K562 (cell line): ENCODE data around the gene RPL7A. TPM values are rescaled to one million over a fixed set of nuclear protein-coding genes. Genes with fewer than 3 reads are reported as not detected.

Experiments used
- BRD9 ChIP-seq: fragments of 450-650 bp; IDR thresholded peaks from 2 replicates; pipeline ENCODE4 v1.6.1; 2018; ENCODE audit warnings: low read depth; ENCODE audit not compliant: partially characterized antibody
- NCOA1 ChIP-seq: fragments of 450-650 bp; IDR thresholded peaks from 2 replicates; pipeline ENCODE4 v1.6.1; 2016; ENCODE audit warnings: low read depth
- NFRKB ChIP-seq: fragments of 450-650 bp; IDR thresholded peaks from 2 replicates; pipeline ENCODE4 v1.6.1; 2016; ENCODE audit warnings: low read depth
- POLR2B ChIP-seq: fragments of 450-650 bp; IDR thresholded peaks from 2 replicates; pipeline ENCODE4 v1.6.1; 2018; ENCODE audit warnings: low read depth; ENCODE audit not compliant: partially characterized antibody
- POLR3G ChIP-seq: IDR thresholded peaks from 2 replicates; pipeline ENCODE4 v1.6.1; 2011; ENCODE audit not compliant: insufficient read length, insufficient replicate concordance; ENCODE audit errors: extremely low read depth
- SIN3A ChIP-seq, 2 experiments: fragments of 150-350 bp in 1 of 2; IDR thresholded peaks; 2 replicates each; pipeline ENCODE4 v1.6.1; 2011 to 2016; ENCODE audit warnings: borderline replicate concordance in 2 of 2, low read depth in 2 of 2, low read length in 2 of 2, mild to moderate bottlenecking in 2 of 2, moderate library complexity in 2 of 2; ENCODE audit not compliant: control insufficient read depth in 1 of 2
- TCF3 ChIP-seq: sonication (generic); formaldehyde crosslinking; IDR thresholded peaks from 2 replicates; pipeline ENCODE4 v1.4.0; 2020; ENCODE audit warnings: mild to moderate bottlenecking, missing genetic modification reagents
- ZFPM2 ChIP-seq: fragments of 250-450 bp; sonication (Bioruptor Pico); IDR thresholded peaks from 2 replicates; pipeline ENCODE4 v1.5.1; 2022; ENCODE audit warnings: mild to moderate bottlenecking
- ZNF57 ChIP-seq: fragments of 450-650 bp; formaldehyde crosslinking; IDR thresholded peaks from 2 replicates; pipeline ENCODE4 v1.4.0; 2020; ENCODE audit warnings: mild to moderate bottlenecking, moderate library complexity
- polyA plus RNA-seq, 8 experiments: library from polyadenylated mRNA; depleted of rRNA in 4 of 8; stranded (reverse) in 5 of 8; unstranded in 3 of 8; fragments of >200 nt; fragmentation: Nextera tagmentation in 2 of 8; fragmentation: Illumina TruSeq in 1 of 8; extraction: Ambion mirVana in 2 of 8; extraction: Trizol in 1 of 8; gene quantifications; 2 replicates each; pipeline versions ENCODE4 v1.2.1 to v1.2.3, GENCODE V29; 2011 to 2014; ENCODE audit warnings: inconsistent platforms in 1 of 8, missing spikeins in 1 of 8
- total RNA-seq, 7 experiments: library from RNA; depleted of rRNA in 6 of 7; stranded (reverse); fragments of >200 nt in 6 of 7; fragmentation: Illumina TruSeq in 2 of 7; extraction: Trizol in 2 of 7; gene quantifications; 2 replicates each; pipeline versions ENCODE4 v1.2.1 to v1.2.3, GENCODE V29; 2011 to 2021; ENCODE audit warnings: low replicate concordance in 1 of 7
- TF ChIP-seq, protein P1 (sequence below): fragments of 450-650 bp; formaldehyde crosslinking; IDR thresholded peaks from 2 replicates; pipeline ENCODE4 v1.4.0; 2020; ENCODE audit warnings: mild to moderate bottlenecking, moderate library complexity
- TF ChIP-seq, protein P2 (sequence below): fragments of 250-450 bp; sonication (Bioruptor Pico); IDR thresholded peaks from 2 replicates; pipeline ENCODE4 v1.5.0; 2021
- TF ChIP-seq, protein P3 (sequence below): fragments of 450-650 bp; IDR thresholded peaks from 2 replicates; pipeline ENCODE4 v1.6.1; 2016; ENCODE audit warnings: borderline replicate concordance
- TF ChIP-seq, protein P4 (sequence below): fragments of 450-650 bp; formaldehyde crosslinking; IDR thresholded peaks from 2 replicates; pipeline ENCODE4 v1.4.0; 2020; ENCODE audit warnings: mild to moderate bottlenecking
- TF ChIP-seq, protein P5 (sequence below), 2 experiments: fragments of 450-650 bp in 1 of 2; sonication (generic) in 1 of 2; formaldehyde crosslinking in 1 of 2; IDR thresholded peaks in 1 of 2; conservative IDR thresholded peaks in 1 of 2; 2 replicates each; pipeline versions ENCODE4 v1.6.1 to v1.8.1; 2016 to 2023; ENCODE audit warnings: mild to moderate bottlenecking in 2 of 2, moderate library complexity in 2 of 2, inconsistent platforms in 1 of 2, missing genetic modification reagents in 1 of 2
- TF ChIP-seq, protein P6 (sequence below): fragments of 450-650 bp; conservative IDR thresholded peaks from 2 replicates; pipeline ENCODE4 v1.6.1; 2016; ENCODE audit warnings: missing genetic modification characterization, low read depth, mild to moderate bottlenecking, control low read depth, missing compliant biosample characterization
- TF ChIP-seq, protein P7 (sequence below): sonication (generic); formaldehyde crosslinking; IDR thresholded peaks from 2 replicates; pipeline ENCODE4 v1.8.1; 2023; ENCODE audit warnings: mild to moderate bottlenecking, missing genetic modification reagents, moderate library complexity

The RPL7A gene
- total and polyA plus RNA-seq, 9 of the 15 experiments (the other 6 are each of a cell fraction or from before 2014, with no cell fraction given), result 1,935 to 3,760 (median 2,652) TPM

DNA sequence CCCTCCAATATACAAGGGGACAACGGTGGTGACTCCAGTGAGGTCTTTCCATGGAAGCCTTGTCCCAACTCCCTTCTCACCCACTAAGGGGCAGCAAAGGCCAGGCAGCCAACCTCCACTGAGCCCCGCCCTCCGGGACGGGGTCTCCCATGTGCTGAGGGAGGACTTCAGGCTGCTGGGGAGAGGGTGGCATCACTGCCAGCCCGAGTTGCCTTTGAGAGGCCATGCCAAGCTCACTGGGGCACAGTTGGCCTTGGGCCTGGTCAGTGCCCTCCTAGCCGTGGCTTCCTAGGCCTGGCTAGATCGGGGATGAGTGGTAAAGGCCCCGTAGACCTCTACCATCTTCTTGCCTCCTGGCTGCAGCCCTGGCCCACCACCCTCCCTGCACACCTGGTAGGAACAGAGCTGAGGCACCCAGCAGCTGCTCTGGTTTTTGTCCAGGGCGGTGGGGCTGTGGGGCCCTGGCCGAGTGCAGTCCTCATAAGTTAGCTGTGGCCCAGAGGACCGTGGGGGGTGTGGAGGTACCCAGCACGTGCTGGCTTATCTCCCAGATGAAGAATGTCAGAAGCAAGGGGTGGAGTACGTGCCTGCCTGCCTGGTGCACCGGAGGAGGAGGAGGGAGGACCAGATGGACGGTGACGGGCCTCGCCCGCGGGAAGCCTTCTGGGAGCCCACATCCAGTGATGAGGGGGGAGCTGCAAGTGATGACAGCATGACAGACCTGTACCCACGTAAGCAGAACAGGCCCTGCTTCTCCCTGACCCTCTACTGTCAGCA lies 11.6 kb downstream of the RPL7A start (continued):
- TF ChIP-seq TCF3 (no peak), ZNF57 (CRISPR knock-in tag) (no peak), NCOA1 (no peak), BRD9 (no peak), ZFPM2 (CRISPR knock-in tag) (no peak), POLR2B (no peak), SIN3A (IDR thresholded peaks at IDR 0.05; ENCODE audit: borderline replicate concordance in 2 of 2, control insufficient read depth in 1 of 2, low read depth in 2 of 2, low read length in 2 of 2) (no peak), NFRKB (no peak), POLR3G (no peak)
- TF ChIP-seq, protein P1, sequence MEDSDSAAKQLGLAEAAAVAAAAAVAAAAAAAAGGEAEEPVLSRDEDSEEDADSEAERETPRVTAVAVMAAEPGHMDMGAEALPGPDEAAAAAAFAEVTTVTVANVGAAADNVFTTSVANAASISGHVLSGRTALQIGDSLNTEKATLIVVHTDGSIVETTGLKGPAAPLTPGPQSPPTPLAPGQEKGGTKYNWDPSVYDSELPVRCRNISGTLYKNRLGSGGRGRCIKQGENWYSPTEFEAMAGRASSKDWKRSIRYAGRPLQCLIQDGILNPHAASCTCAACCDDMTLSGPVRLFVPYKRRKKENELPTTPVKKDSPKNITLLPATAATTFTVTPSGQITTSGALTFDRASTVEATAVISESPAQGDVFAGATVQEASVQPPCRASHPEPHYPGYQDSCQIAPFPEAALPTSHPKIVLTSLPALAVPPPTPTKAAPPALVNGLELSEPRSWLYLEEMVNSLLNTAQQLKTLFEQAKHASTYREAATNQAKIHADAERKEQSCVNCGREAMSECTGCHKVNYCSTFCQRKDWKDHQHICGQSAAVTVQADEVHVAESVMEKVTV (CRISPR knock-in tag), result no peak
- TF ChIP-seq, protein P2, sequence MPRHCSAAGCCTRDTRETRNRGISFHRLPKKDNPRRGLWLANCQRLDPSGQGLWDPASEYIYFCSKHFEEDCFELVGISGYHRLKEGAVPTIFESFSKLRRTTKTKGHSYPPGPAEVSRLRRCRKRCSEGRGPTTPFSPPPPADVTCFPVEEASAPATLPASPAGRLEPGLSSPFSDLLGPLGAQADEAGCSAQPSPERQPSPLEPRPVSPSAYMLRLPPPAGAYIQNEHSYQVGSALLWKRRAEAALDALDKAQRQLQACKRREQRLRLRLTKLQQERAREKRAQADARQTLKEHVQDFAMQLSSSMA, result no peak
- TF ChIP-seq, protein P3, sequence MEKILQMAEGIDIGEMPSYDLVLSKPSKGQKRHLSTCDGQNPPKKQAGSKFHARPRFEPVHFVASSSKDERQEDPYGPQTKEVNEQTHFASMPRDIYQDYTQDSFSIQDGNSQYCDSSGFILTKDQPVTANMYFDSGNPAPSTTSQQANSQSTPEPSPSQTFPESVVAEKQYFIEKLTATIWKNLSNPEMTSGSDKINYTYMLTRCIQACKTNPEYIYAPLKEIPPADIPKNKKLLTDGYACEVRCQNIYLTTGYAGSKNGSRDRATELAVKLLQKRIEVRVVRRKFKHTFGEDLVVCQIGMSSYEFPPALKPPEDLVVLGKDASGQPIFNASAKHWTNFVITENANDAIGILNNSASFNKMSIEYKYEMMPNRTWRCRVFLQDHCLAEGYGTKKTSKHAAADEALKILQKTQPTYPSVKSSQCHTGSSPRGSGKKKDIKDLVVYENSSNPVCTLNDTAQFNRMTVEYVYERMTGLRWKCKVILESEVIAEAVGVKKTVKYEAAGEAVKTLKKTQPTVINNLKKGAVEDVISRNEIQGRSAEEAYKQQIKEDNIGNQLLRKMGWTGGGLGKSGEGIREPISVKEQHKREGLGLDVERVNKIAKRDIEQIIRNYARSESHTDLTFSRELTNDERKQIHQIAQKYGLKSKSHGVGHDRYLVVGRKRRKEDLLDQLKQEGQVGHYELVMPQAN, result no peak
- TF ChIP-seq, protein P4, sequence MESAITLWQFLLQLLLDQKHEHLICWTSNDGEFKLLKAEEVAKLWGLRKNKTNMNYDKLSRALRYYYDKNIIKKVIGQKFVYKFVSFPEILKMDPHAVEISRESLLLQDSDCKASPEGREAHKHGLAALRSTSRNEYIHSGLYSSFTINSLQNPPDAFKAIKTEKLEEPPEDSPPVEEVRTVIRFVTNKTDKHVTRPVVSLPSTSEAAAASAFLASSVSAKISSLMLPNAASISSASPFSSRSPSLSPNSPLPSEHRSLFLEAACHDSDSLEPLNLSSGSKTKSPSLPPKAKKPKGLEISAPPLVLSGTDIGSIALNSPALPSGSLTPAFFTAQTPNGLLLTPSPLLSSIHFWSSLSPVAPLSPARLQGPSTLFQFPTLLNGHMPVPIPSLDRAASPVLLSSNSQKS (CRISPR knock-in tag), result no peak
- TF ChIP-seq, protein P5, sequence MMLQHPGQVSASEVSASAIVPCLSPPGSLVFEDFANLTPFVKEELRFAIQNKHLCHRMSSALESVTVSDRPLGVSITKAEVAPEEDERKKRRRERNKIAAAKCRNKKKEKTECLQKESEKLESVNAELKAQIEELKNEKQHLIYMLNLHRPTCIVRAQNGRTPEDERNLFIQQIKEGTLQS (IDR thresholded peaks at IDR 0.05), result no peak
- TF ChIP-seq, protein P5 (CRISPR knock-in tag; conservative IDR thresholded peaks at IDR 0.05), result no peak
- TF ChIP-seq, protein P6, sequence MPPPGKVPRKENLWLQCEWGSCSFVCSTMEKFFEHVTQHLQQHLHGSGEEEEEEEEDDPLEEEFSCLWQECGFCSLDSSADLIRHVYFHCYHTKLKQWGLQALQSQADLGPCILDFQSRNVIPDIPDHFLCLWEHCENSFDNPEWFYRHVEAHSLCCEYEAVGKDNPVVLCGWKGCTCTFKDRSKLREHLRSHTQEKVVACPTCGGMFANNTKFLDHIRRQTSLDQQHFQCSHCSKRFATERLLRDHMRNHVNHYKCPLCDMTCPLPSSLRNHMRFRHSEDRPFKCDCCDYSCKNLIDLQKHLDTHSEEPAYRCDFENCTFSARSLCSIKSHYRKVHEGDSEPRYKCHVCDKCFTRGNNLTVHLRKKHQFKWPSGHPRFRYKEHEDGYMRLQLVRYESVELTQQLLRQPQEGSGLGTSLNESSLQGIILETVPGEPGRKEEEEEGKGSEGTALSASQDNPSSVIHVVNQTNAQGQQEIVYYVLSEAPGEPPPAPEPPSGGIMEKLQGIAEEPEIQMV (tag), result no peak
- TF ChIP-seq, protein P7, sequence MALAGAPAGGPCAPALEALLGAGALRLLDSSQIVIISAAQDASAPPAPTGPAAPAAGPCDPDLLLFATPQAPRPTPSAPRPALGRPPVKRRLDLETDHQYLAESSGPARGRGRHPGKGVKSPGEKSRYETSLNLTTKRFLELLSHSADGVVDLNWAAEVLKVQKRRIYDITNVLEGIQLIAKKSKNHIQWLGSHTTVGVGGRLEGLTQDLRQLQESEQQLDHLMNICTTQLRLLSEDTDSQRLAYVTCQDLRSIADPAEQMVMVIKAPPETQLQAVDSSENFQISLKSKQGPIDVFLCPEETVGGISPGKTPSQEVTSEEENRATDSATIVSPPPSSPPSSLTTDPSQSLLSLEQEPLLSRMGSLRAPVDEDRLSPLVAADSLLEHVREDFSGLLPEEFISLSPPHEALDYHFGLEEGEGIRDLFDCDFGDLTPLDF (CRISPR knock-in tag), result no peak
